GM18868 (cell line): ENCODE measurements around the gene TUBB1.

Source experiments
- ATAC-seq: cut with Tn5 transposase; IDR thresholded peaks from one replicate; pipeline ENCODE4 v1.9.1; 2021; ENCODE audit warnings: mild to moderate bottlenecking, moderate library complexity; ENCODE audit not compliant: unreplicated experiment

TUBB1 gene

DNA sequence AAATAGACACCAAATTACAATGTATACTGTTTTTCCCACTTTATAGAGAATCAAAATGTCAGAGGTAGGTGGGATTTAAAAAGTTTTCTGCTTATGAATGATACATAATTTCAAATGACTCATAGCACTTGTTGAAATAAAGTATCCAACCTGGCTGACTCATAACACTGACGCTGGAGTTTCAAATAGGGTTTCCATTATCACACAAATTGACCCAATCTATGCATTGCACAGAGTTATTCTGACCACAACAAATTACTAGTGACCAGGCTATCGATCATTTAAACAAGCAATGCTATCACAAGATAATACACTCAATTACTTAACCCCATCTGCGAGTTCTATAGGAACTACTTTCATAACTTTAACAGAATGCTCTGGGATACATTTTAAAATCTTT lies 55.2 kb downstream of the TUBB1 start:
- ATAC-seq: no peak

DNA sequence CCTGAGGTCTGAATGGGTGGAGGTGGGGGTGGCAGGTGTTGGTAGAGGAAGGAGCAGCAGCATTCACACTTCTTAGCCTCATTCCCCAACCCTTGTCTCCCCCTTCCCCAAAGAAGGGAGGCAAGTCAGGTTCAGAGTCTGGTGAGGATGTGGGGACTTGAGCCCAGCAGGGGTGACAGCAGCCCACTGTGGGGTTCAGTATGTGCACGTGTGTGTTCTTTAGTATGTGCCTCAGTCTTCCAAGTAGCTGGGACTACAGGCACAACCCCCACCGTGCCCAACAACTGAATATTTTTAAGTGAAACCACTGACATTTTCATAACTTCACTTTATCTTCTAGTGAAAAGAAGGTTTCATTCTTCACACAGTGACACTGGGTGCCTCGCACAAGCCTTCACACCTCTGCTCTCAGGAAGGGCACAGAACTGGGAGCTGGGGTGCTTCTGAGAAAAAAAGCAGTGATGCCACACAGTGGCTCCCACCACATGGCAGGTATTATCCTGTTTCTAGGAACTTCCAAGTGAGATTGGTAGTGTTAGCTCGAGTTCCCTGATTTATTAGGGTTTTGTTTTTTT lies 56.8 kb downstream of the TUBB1 start:
- ATAC-seq: no peak
